GM06990 (cell line): ENCODE data around the gene ARHGAP26.

ENCODE experiments used
- DNase-seq: peaks from one replicate; pipeline ENCODE4 v3.0.0-alpha.2; 2011; ENCODE audit not compliant: insufficient read length; ENCODE audit errors: extremely low read depth
- H3K27me3 ChIP-seq: replicated peaks from 2 replicates; pipeline ENCODE4 v1.6.0; 2011; ENCODE audit warnings: low read length; ENCODE audit not compliant: control insufficient read depth, insufficient read depth
- H3K36me3 ChIP-seq: 2 replicates; pipeline ENCODE4 v1.5.1; 2011; ENCODE audit warnings: low read length; ENCODE audit not compliant: control insufficient read depth, insufficient read depth
- H3K4me3 ChIP-seq: replicated peaks from 2 replicates; pipeline ENCODE4 v1.5.1; 2011; ENCODE audit warnings: low read depth, mild to moderate bottlenecking, control low read depth, low read length
- CTCF ChIP-seq: IDR thresholded peaks from 2 replicates; pipeline ENCODE4 v1.5.1; 2011; ENCODE audit warnings: low read length, control low read depth, mild to moderate bottlenecking, inconsistent platforms; ENCODE audit not compliant: insufficient read depth, poor library complexity, severe bottlenecking

The ARHGAP26 gene

GRCh38 chr5:142881784-142882126 is 111.6 kb downstream of the ARHGAP26 start:
- Histone ChIP-seq H3K4me3 (no peak overlapping the region), H3K27me3 (no peaks in the 10 kb centered on the region), H3K36me3 (no peaks in the 10 kb centered on the region)
- DNase-seq = no peak
- no peak for TF ChIP-seq CTCF

GRCh38 chr5:142883025-142883424 is 112.8 kb downstream of the ARHGAP26 start:
- H3K27me3 ChIP-seq = no peaks in the 10 kb centered on the region
- no peak for TF ChIP-seq CTCF
- no peaks in the 10 kb centered on the region for H3K36me3 ChIP-seq
- no peak overlapping the region for H3K4me3 ChIP-seq
- DNase-seq = no peak

GRCh38 chr5:142883438-142883837 is 113.3 kb downstream of the ARHGAP26 start:
- no peaks in the 10 kb centered on the region for H3K36me3 ChIP-seq
- H3K4me3 ChIP-seq = no peak overlapping the region
- DNase-seq = no peak
- TF ChIP-seq CTCF = no peak
- H3K27me3 ChIP-seq = no peaks in the 10 kb centered on the region

GRCh38 chr5:142884029-142884428 is 113.9 kb downstream of the ARHGAP26 start:
- no peak overlapping the region for H3K4me3 ChIP-seq
- no peak for TF ChIP-seq CTCF
- H3K36me3 ChIP-seq = no peaks in the 10 kb centered on the region
- DNase-seq = no peak
- no peaks in the 10 kb centered on the region for H3K27me3 ChIP-seq

- no peaks in the 10 kb centered on the region for H3K36me3 ChIP-seq
- TF ChIP-seq CTCF = no peak
- no peaks in the 10 kb centered on the region for H3K27me3 ChIP-seq
- no peak for DNase-seq
- no peak overlapping the region for H3K4me3 ChIP-seq
These were observed 116.0 kb downstream of the ARHGAP26 start for GRCh38 chr5:142886211-142886610.

GRCh38 chr5:142886956-142887355 is 116.8 kb downstream of the ARHGAP26 start:
- Histone ChIP-seq H3K27me3 (no peaks in the 10 kb centered on the region), H3K4me3 (no peak overlapping the region), H3K36me3 (no peaks in the 10 kb centered on the region)
- no peak for TF ChIP-seq CTCF
- no peak for DNase-seq
